Ectodermal cell (in vitro differentiated cells): ENCODE measurements around the gene NXPE3.
A peak's percentile ranks its signal among the peaks of the same experiment; 100 is the strongest.

Source experiments
- H3K27ac ChIP-seq: 2 replicates; pipeline ENCODE4 v1.7.0; 2013; ENCODE audit warnings: mild to moderate bottlenecking, low read depth, low read length; ENCODE audit not compliant: insufficient read depth, poor library complexity, severe bottlenecking
- H3K27me3 ChIP-seq: 2 replicates; pipeline ENCODE4 v1.7.0; 2013; ENCODE audit warnings: mild to moderate bottlenecking, low read length; ENCODE audit not compliant: insufficient read depth, control insufficient read depth, poor library complexity, severe bottlenecking
- H3K36me3 ChIP-seq: one replicate; pipeline ENCODE4 v1.7.0; 2013; ENCODE audit warnings: low read length; ENCODE audit not compliant: control insufficient read depth, insufficient read depth
- H3K4me1 ChIP-seq: one replicate; pipeline ENCODE4 v1.7.0; 2013; ENCODE audit warnings: low read length; ENCODE audit not compliant: control insufficient read depth, insufficient read depth
- H3K4me3 ChIP-seq: 2 replicates; pipeline ENCODE4 v1.7.0; 2013; ENCODE audit warnings: low read depth, low read length, control low read depth; ENCODE audit not compliant: insufficient read depth
- H3K9me3 ChIP-seq: 2 replicates; pipeline ENCODE4 v1.7.0; 2013; ENCODE audit warnings: mild to moderate bottlenecking, low read length, moderate library complexity; ENCODE audit not compliant: control insufficient read depth
- WGBS, 2 experiments: methylation state at CpG; one replicate each; pipeline ENCODE4 v1.1.7; 2013; ENCODE audit warnings: missing lambda C conversion rate in 2 of 2; 5-methylcytosine and 5-hydroxymethylcytosine counted together

NXPE3 gene

DNA sequence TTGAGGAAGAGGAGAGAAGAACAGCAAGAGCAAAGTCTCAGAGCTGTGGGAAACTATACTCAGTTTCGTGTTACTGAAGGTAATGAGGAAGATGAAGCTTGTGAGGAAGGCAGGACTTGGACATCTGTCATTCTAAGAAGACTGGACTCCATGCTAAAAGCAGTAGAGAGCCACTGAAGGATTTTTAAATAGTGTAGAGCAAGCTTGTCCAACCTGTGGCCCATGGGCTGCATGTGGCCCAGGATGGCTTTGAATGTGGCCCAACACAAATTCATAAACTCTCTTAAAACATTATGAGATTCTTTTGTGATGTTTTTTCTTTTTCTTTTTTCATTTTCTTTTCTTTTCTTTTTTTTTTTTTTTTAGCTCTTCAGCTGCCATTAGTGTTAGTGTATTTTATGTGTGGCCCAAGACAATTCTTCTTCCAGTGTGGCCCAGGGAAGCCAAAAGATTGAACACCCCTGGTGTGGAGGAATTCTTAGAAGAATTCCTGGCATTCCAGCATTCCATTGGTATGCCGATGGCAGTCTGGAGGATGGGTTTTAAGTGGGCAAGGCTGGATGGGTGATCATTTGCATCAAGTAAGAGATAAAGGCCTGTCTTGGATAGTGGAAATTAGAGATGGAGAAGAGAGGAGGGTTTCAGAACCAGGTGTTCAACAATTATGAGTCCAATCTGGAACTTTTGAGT, 63.4 kb downstream of the NXPE3 start:
- H3K36me3 ChIP-seq = no peaks in the 10 kb centered on the region
- no peak overlapping the region for H3K4me3 ChIP-seq
- peak overlapping the region; percentile 42 for H3K27ac ChIP-seq
- no peaks in the 10 kb centered on the region for H3K9me3 ChIP-seq
- peaks cover 12% of the 10 kb centered on the region for H3K4me1 ChIP-seq
- 34 to 44% methylated on average over 2 of the region's 2 CpGs for WGBS, 2 experiments
- H3K27me3 ChIP-seq = no peaks in the 10 kb centered on the region

DNA sequence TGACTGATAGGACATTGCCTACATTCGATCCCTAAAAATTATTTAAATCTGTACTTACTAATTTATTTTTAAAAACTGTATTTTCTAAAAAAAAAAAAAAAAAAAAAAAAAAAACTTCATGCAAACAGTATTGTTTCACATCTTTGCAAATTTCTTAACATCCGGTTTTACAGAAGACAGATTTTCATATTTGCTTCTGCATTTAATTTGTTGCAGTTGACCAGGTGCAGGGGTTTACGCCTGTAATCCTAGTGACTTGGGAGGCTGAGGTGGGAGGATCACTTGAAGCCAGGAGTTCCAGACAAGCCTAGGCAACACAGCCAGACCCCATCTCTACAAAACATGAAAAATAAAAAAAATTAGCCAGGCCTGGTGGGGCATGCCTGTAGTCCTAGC, 63.9 kb downstream of the NXPE3 start:
- Histone ChIP-seq H3K4me3 (no peak overlapping the region), H3K27me3 (no peaks in the 10 kb centered on the region), H3K36me3 (no peaks in the 10 kb centered on the region), H3K4me1 (peaks cover 12% of the 10 kb centered on the region), H3K9me3 (no peaks in the 10 kb centered on the region), H3K27ac (no peak overlapping the region)
- WGBS, 2 experiments = 78 to 97% methylated on average over 2 of the region's 3 CpGs

DNA sequence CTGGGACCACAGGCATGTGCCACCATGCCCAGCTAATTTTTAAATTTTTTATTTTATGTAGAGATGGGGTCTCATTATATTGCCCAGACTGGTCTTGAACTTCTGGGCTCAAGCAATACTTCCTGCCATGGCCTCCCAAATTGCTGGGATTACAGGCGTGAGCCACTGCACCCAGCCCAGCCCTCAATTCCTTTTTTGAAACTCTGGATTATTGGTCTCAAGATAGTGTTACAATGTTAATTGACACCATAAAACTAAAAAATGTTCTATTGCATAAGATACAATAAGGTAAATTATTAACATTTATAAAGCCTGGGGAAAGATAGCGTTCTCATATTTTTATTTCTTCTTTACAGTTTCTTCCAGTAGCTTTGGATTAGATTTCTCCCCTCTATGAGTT, 66.4 kb downstream of the NXPE3 start:
- no peaks in the 10 kb centered on the region for H3K27me3 ChIP-seq
- no peaks in the 10 kb centered on the region for H3K36me3 ChIP-seq
- 97% methylated on average over 2 of the region's 2 CpGs; no CpG with 5 or more reads in 1 of the 2 experiments for WGBS, 2 experiments
- no peak overlapping the region for H3K27ac ChIP-seq
- peaks cover 12% of the 10 kb centered on the region for H3K4me1 ChIP-seq
- no peak overlapping the region for H3K4me3 ChIP-seq
- H3K9me3 ChIP-seq = no peaks in the 10 kb centered on the region

DNA sequence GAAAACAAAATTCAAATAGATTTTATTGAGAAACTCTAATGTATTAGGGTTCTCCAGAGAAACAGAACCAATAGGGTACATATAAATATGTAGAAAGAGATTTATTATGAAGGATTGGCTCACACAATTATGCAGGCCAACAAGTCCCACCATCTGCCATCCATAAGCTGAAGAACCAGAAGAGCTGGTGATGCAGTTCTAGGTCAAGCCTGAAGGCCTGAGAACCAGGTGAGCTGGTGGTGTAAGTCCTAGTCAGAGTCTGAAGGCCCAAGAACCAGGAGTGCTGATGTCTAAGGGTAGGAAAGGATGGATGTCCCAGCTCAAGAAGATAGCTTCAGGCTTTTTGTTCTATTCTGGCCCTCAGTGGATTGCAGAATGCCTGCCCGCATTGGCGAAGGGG, 67.7 kb downstream of the NXPE3 start:
- no peaks in the 10 kb centered on the region for H3K36me3 ChIP-seq
- 86 to 89% methylated on average over 2 of the region's 2 CpGs for WGBS, 2 experiments
- H3K4me1 ChIP-seq = peaks cover 11% of the 10 kb centered on the region
- H3K27ac ChIP-seq = no peak overlapping the region
- no peaks in the 10 kb centered on the region for H3K27me3 ChIP-seq
- H3K4me3 ChIP-seq = no peak overlapping the region
- H3K9me3 ChIP-seq = no peaks in the 10 kb centered on the region

DNA sequence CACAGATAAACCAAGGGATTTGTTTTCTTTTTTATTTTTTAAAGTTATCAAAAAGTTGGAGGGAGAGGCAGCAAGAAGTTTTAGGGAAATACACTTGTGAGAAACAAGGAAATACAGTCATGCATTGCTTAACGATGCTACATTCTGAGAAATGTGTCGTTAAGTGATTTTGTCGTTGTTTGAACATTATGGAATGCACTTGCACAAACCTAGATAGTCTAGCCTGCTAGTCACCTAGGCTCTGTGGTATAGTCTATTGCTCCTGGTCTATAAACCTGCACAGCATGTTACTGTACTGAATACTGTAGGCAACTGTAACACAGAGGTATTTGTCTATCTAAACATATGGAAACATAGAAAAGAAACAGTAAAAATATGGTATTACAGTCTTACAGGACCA, 68.3 kb downstream of the NXPE3 start:
- Histone ChIP-seq H3K27ac (no peak overlapping the region), H3K36me3 (no peaks in the 10 kb centered on the region), H3K9me3 (no peaks in the 10 kb centered on the region), H3K4me3 (no peak overlapping the region), H3K4me1 (peaks cover 5% of the 10 kb centered on the region), H3K27me3 (no peaks in the 10 kb centered on the region)
- WGBS, 2 experiments = 96 to 97% methylated on average over 3 of the region's 3 CpGs

DNA sequence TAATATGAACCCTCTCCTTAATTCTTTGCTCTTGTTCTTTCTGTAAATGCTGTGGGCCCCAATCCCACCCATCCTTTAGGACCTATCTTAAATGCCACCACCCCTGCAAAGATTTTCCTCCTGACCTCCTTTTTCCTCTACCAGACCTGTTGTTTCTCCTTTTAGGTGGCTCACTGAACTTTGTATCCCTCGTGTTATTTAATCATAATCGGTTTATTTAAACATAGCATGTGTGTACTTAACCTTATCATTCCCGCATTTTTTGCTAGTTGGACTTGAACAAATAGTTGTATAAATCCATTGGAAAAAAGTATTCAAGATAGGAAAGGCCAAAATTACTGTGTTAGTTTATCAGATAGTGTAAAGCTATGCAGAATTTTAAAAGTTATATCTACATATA, 69.3 kb downstream of the NXPE3 start:
- peaks cover 5% of the 10 kb centered on the region for H3K36me3 ChIP-seq
- H3K27ac ChIP-seq = no peak overlapping the region
- no peak overlapping the region for H3K4me3 ChIP-seq
- H3K9me3 ChIP-seq = no peaks in the 10 kb centered on the region
- WGBS, 2 experiments = 93 to 94% methylated on average over 2 to 3 of the region's 3 CpGs
- H3K27me3 ChIP-seq = no peaks in the 10 kb centered on the region
- peaks cover under 1% of the 10 kb centered on the region for H3K4me1 ChIP-seq

DNA sequence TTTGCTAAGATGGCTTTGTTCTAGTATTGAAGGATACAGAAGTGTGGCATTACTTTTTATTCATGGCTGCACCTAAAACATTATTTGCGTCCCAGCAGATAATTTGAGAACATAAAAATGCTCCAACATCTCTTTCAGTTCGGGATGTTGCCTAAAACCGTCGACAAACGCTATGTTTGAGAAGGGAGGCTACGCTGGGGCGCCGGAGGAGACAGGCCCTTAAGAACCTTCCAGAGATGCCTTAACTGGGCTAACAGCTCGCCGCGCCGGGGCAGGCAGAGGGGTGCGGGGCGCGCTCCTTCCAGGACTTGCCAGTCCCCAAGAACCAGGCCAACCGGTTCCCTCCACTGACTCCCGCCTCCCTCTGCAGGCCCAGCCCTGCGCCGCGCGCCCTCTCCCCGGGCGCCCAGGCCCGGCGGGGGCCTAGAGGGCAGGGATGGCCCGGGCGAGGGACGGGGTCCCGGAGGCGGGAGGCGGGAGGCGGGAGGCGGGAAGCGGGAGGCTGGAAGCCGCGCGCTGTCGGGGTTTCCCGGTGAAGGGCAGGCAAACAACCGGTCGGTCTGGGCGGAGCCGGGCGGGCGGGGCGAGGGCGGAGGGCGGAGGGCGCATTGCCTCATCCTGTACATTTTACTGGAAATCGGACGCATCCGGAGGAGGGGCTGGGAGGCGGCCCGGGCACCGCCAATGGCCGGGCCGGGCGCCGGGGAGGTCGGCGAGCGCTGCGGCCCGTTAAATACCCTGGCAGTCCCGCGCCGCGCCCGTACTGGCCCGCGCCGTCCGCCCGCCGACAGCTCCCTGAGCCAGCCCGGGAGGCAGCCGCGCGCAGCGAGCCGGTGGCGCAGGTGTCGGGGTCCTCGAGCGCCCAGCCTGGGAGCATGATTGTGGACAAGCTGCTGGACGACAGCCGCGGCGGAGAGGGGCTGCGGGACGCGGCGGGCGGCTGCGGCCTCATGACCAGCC, 70.0 kb downstream of the NXPE3 start, which contains the start of gene NFKBIZ:
Gene NFKBIZ, plus strand, starts transcription at position 761 of the 960 bp plus-strand sequence. Its CDS starts 115 bp downstream, at position 876.
- Histone ChIP-seq H3K27me3 (no peaks in the 10 kb centered on the region), H3K36me3 (peaks cover 10% of the 10 kb centered on the region), H3K4me1 (no peaks in the 10 kb centered on the region), H3K9me3 (no peaks in the 10 kb centered on the region), H3K4me3 (peak within 1 kb of the TSS; percentile 85), H3K27ac (peak within 1 kb of the TSS; percentile 79)
- 2% methylated on average over 95 of the region's 95 CpGs for WGBS, 2 experiments

DNA sequence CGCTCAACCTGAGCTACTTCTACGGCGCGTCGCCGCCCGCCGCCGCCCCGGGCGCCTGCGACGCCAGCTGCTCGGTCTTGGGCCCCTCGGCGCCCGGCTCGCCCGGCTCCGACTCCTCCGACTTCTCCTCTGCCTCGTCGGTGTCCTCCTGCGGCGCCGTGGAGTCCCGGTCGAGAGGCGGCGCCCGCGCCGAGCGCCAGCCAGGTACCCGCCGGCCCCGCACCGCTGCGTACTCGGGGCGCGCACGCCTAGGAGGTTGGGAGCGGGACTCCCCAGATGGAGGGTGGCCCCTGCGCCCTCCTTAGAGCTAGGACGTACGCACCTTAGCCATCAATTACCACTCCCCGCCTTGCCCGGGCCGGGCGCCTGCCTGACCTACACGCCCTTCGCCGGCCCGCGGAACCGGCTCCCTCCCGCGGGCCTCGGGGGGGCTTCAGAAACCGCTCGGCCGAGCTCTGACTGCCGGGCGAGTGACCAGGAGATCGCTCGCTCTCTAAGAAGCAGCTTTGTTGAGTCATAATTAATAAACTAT, 70.8 kb downstream of the NXPE3 start:
- no peaks in the 10 kb centered on the region for H3K9me3 ChIP-seq
- H3K36me3 ChIP-seq = peaks cover 10% of the 10 kb centered on the region
- WGBS, 2 experiments = 0% methylated on average over 67 of the region's 67 CpGs
- H3K4me3 ChIP-seq = peak overlapping the region; percentile 85
- H3K27ac ChIP-seq = peak overlapping the region; percentile 79
- H3K4me1 ChIP-seq = no peaks in the 10 kb centered on the region
- H3K27me3 ChIP-seq = no peaks in the 10 kb centered on the region

DNA sequence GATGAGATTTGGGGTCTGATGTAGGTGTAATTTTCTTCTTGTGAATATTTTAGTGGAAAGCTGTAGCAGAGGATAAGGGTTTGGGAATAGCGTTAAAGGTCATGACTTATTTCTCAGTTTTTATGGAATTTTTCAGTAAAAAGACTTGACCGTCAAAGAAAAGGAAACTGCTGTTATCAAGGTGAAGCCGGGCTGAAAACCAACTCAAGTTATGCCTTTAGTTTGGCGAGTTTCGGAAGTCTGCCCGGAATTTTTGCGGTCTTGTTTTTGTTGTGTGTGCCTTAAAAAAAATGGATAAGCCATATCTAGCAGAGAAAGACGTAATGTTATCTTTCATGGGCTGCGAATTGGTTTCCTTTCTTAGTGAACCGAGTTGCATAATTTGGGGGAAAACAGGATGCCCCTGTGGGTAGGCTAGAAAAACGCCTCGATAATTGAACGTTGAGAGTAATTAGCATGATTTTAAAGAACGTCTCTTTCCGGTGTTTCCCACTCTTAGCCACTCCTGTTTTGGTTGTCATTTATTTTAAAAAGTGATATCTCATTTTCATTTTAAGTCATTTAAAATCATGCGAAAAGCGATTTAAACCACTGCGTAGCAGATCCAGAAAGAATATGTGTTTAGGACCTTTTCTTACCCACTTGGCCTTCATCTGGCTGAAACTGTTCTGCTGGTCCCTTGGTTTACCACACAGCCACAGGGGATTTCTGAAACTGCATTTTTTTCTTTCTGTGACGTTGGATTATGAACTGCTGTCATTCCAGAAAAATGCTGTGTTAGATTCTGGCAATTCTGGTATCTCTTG, 71.4 kb downstream of the NXPE3 start:
- no peaks in the 10 kb centered on the region for H3K4me1 ChIP-seq
- H3K27me3 ChIP-seq = no peaks in the 10 kb centered on the region
- H3K36me3 ChIP-seq = peaks cover 17% of the 10 kb centered on the region
- H3K9me3 ChIP-seq = no peaks in the 10 kb centered on the region
- 4 to 6% methylated on average over 16 to 19 of the region's 19 CpGs for WGBS, 2 experiments
- H3K4me3 ChIP-seq = peak overlapping the region; percentile 85
- H3K27ac ChIP-seq = no peak overlapping the region
